ENCODE measurements around the gene UBE2N.

DNA sequence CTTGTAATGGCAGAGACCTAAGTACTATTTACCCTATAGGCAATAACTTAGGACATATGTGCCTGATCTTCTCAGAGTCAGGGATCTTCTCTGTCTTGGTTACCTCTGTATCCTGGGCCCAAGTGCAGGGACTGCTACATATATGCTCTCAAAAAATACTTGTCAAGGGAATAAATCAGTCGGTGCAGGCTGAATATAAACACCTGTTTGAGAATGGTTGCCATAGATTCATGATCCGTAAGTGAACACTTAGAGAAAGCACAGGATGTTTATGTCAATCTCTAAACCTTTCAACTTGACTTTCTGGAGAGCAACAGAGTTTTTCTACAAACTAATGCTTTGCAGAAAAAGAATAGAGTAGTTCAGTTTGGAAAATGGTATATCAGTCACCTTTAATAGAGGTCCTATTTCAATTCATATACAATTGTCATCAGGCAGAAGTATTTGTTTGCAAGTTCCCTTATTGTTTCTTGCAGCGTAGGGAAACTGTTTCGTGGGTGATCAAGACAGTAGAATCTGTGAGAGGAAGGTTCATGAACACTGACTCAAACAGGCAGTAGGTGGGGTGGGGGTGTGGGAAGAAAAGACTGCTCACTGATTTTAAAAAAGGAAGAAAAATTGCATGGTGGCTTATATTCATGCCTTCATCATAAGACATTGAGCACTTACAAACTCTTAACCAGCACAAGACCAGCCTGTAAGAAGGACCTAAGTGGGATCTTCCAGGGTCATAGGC lies 6.0 kb upstream of the UBE2N start:
- TF ChIP-seq, protein P1, sequence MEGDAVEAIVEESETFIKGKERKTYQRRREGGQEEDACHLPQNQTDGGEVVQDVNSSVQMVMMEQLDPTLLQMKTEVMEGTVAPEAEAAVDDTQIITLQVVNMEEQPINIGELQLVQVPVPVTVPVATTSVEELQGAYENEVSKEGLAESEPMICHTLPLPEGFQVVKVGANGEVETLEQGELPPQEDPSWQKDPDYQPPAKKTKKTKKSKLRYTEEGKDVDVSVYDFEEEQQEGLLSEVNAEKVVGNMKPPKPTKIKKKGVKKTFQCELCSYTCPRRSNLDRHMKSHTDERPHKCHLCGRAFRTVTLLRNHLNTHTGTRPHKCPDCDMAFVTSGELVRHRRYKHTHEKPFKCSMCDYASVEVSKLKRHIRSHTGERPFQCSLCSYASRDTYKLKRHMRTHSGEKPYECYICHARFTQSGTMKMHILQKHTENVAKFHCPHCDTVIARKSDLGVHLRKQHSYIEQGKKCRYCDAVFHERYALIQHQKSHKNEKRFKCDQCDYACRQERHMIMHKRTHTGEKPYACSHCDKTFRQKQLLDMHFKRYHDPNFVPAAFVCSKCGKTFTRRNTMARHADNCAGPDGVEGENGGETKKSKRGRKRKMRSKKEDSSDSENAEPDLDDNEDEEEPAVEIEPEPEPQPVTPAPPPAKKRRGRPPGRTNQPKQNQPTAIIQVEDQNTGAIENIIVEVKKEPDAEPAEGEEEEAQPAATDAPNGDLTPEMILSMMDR (IDR thresholded peaks at IDR 0.05; ENCODE audit: insufficient read depth, low read length, poor library complexity, severe bottlenecking): no peak
- TF ChIP-seq EZH2phosphoT487 (conservative IDR thresholded peaks at IDR 0.05; ENCODE audit: low read length): no peak
